NCI-H1417 treated with DMSO at 0.1 percent for 48 hours (cell line): ENCODE data around the gene ANKS1B.

Experiments used
- DNase-seq: peaks from one replicate; lab custom pipeline; 2025; lab: John Stamatoyannopoulos, UW

The ANKS1B gene

DNA sequence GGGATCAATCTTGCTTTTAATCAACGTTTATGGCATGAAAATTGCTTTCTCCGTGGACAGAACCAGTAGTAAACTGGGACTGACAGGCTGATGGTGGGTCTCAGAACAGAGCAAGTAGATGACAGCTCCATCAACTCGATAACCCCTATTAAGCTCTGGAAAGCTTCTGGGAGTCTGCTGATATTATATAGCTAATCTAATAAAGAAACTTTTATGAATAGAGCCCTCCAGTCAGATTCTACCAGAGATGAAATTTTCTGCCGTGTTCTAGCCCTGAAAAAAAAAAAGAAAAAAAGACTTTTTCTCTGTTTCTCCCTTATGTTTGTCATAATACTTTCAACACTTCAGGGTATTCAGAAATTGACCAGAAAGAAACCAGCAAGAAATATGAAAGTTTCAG lies 1168.0 kb downstream of the ANKS1B start:
- DNase-seq: no peak

GRCh38 chr12:98814254-98814653 lies 1170.5 kb downstream of the ANKS1B start:
- no peak for DNase-seq

- no peak for DNase-seq
Measured at GRCh38 chr12:98812225-98812624, 1172.5 kb downstream of the ANKS1B start.

DNA sequence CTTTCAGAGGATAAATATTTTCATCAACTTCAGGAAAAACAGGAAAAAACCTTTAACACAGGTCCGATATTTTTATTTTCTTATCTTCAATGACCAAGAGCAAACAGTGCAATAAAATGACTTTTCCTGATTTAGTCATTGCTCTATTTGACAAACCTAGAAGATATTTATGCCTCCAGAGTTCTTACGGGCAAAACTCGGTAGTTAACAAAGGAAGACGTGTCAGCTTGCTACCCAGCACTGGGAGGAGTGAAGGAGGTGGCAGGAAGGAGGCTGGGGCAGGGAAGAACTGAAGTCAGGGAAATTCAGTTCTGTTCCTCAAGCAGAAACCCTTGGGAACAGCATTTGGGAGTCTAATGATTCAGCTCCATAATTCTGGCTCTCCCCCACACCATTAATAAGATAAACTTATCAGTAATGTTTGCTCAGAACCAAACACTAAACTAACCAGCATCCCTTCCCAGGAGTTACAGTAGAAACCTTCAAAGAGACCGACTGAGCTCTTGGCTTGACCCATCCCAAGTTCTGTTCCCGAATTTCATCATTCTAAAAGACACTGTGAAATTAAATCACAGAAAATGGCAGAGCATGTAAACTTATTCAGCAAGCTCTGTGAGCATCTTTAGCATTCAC lies 1176.4 kb downstream of the ANKS1B start:
- DNase-seq: no peak

- no peak for DNase-seq
Measured at GRCh38 chr12:98807187-98807586, 1177.5 kb downstream of the ANKS1B start.

DNA sequence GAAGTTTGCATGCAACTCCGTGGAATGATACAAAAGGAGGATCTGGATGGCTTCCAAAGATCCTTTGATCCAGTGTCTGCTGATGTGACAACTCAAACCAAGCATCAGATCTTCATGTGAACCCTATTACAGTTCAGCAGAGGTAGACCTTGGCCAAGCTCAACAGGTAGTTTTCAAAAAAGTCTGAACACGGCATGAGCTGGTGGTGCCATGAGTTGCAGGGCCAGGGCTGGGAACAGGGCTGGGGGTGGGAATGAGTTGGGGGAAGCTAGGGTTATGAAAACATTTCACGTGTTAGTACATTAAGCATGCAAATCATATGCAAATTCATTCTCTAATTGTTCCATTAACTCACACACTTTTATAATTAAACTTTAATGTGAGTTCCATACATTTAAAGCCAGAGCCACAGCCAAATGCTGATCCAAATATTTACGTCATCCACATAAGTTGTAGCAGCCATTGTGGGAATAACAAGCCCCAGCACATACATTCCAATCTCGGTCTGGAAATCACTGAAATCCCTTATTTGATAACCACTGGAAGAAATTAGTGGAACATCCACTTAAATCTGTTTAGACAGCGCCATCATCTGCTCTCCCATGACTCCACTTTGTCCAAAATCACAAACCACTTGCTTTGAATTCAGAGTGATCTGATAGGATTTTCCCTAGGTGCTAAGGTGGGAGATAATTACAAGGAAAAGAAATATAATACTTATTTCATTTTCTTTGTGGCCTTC lies 1181.1 kb downstream of the ANKS1B start:
- DNase-seq: no peak

DNA sequence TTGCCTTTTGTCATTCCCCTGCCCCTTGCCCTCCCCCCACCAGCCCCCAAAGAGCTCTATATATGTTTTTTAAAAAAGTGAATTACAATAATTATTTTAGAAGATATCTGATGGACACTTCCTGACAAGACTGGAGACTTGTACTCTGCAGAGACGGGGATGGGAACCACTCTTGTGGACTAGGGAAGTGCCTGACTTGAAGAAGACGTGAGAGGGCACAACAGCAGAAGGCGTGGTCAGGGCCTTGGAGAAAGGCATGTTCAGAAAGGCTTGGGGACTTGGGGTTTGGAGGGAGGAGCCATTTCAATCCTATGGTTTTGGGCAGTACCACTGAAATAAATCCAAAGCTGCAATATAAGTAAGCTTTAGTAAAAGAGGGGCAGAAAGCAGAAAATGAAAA lies 1184.9 kb downstream of the ANKS1B start:
- DNase-seq: no peak

GRCh38 chr12:98799146-98799810 lies 1185.5 kb downstream of the ANKS1B start:
- no peak for DNase-seq

DNA sequence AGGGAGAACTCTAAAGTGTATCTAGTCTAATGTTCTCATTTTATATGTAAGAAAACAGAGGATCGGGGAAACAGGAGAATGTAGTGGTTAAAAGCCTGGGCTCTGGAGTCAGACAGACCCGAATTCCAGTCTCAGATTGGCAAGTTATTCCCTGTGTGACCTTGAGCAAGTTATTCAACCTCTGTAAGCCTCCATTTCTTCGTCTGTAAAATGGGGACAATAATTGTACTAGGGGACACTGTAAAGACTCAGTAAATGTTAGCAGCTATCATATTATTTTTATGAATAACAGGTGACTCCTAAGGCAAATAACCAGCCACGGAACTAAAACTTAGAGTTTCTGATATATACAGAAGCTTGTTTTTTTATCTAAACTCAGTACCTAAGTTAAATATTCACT lies 1187.5 kb downstream of the ANKS1B start:
- DNase-seq: no peak

DNA sequence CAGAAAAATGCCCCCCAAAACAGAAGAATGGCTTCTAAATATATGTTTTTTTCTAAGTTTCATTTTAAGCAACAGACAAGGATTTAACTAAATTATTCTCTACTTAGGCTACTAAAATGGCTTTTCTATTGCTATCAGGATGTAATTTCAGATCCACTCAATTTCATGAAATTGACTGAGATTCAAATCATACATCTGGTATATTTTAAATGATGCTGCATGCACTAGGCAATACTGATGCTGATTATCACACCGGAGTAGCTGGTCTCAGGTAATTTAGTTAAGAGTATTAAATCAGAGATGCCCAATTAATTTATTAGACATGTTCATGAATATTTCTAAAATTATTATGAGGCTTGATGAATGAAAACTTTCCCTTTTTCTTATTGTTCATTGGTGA lies 1188.0 kb downstream of the ANKS1B start:
- no peak for DNase-seq

DNA sequence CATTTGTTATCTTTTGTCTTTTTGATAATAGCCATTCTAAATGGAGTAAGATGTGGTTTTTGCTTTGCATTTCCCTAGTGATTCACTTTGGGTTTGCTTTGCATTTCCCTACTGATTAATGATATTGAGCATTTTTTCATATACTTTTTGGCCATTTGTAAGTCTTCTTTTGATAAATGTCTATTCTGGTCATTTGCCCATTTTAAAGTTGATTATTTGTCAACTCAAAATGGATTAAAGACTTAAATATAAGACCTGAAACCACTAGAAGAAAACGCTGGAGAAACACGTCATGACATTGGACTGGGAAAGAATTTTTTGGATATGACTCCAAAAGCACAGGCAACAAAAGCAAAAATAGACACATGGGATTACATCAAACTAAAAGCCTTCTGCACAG lies 1191.6 kb downstream of the ANKS1B start:
- DNase-seq: no peak

DNA sequence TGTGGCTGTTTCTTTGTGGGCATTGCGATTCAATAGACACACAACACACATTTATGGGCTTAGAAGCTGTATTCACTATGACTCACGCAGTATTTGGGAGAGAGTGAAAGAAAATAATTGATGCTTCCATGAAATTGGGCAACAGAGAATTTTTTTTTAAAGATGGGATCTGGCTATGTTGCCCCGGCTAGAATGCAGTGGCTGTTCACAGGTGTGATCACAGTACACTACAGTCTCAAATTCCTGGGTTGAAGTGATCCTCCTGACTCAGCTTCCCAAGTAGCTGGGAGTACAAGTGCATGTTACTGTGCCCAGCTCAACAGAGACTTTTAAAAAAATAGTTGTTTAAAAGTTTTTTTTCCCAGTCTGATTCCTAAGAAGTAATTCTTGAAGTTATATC lies 1193.3 kb downstream of the ANKS1B start:
- no peak for DNase-seq

DNA sequence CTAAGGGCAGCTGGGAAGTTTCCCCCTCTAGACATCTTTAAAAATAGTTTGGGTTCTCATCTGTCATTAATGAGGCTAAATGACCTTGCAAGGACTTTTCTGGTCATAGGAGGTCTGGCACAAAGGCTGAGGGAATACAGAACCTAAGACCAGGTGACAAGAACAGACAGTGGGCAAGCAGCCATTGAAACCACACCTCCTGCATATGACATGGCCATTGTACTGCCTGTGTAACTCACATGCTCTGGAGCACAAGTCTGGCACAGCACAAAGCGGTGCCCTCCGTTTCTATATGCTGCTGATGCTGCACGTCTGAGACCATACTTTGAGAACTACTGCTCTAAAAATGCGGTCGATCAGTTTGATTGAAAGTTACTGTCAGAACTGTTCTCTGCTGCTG lies 1196.3 kb downstream of the ANKS1B start:
- no peak for DNase-seq

GRCh38 chr12:98786653-98787052 lies 1198.1 kb downstream of the ANKS1B start:
- DNase-seq: no peak

- DNase-seq: no peak
Measured at GRCh38 chr12:98783420-98783819, 1201.3 kb downstream of the ANKS1B start.

GRCh38 chr12:98780261-98780660 lies 1204.5 kb downstream of the ANKS1B start:
- no peak for DNase-seq

DNA sequence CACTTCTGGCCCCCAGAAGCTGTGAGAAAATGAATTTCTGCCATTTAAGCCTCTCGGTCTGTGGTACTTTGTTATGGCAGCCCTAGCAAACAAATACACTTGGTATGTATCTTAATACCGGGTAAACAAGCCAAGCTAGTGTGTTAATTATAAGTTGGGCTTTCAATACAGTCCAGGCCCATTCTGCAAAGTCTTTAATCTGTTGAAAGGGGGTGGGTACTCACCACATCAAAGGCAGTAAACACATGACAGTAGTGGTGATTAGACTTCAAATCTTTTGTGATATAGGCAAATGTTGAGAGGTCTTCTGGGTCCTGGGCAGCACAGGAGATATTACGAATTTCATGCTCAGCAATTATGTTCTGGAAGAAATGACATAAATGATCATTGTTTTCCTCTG lies 1211.9 kb downstream of the ANKS1B start:
- DNase-seq: no peak

GRCh38 chr12:98771811-98772752 lies 1212.7 kb downstream of the ANKS1B start:
- no peak for DNase-seq

GRCh38 chr12:98770230-98770629 lies 1214.5 kb downstream of the ANKS1B start:
- DNase-seq: no peak

DNA sequence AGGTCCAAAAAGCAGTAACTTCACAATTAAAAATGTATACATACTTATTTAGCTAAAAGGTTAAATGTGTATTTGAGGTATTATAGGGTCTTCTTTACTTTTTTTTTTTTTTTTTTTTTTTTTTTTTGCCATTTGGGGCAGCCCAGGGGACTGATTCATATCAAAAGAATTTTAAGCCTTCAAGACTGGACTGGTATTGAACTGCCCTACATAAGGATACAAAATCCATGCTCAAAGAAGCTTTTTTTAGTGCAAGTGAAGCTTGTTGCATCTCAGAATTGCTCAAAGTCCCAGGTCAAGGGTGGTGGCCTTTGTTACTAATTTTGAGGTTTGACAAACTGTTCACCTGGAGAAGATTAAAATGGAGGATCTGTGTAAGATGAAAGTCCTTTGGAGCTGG lies 1215.7 kb downstream of the ANKS1B start:
- DNase-seq: no peak

DNA sequence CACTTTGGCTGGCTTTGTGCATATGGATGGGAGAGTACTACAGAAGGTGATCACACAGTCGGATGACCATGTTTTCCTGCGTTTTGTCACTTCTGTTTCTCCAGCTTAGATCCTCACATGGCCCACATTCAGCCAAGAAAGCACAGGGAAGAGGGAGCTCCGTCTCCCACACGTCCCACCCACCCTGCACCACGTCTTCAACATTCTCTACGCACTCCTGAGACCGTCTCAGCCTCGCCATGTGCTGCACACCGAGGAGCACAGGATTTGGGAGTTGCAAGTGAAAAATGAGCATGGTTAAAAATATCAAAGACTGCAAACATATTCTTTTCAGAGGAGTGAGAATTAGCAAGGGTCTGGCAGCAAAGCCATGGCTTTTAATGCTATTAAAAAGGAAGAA lies 1217.5 kb downstream of the ANKS1B start:
- DNase-seq: no peak

DNA sequence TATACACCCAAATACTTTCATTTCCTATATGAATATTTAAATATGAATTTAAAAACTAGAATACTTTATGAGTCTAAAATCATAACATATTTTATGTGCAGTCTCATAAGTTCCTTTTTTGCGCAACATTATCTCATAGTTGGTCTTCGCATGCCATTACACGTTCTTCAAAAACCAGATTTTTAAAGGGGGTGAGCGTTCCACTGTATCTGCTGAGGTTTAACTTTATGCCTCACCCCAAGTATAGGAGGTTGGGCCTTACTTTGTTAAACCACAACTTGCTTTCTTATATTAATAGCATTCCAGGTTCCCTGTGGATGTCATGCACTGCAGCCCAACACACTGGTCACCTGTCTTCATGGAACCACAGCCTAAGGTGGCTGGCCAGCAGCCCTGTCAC lies 1221.1 kb downstream of the ANKS1B start:
- DNase-seq: no peak
